Heart left ventricle (tissue), 13 donors: ENCODE results near the gene NR1D1.

Experiments
- CTCF ChIP-seq, 12 donors: fragments of 200-600 bp; sonication (generic) in 4 of 12; IDR thresholded peaks; one replicate each; pipeline versions ENCODE4 v1.5.0 to v1.8.0; 2018 to 2022; ENCODE audit warnings: antibody characterized with exemption in 12 of 12, mild to moderate bottlenecking in 5 of 12
- POLR2A ChIP-seq, 2 donors: fragments of 450-650 bp; IDR thresholded peaks; one replicate each; pipeline ENCODE4 v1.6.1; 2017; ENCODE audit warnings: antibody characterized with exemption in 2 of 2, mild to moderate bottlenecking in 2 of 2, moderate library complexity in 2 of 2
- donor health status: ischemic (EF 13 %, LVEDD 7.1; RV severe dilation, severe dysfunction).
- donor health status: DM: no; HTN: yes; CAD: no.
- donor health status: DM: no; HTN: no; CAD: no.
- donor health status: ischemic (EF 25% LVEDD 6.9; RV normal size, moderate dysfunction).
- donor health status: ischemic (EF 25% LVEDD 5.7; RV mildly dilated, moderate dysfunction).
- donor health status: ischemic (EF 35%, LVEDD 5.7; RV mildly dilated, moderate dysfunction).
- donor health status: nonischemic (EF 11% LVEDD 7.7; RV severe dilation, severe dysfunction).
- donor health status: DM: yes; HTN: yes; CAD: no.
- donor health status: PGD.
- donor health status: ischemic (EF 29% LVEDD 5.4; RV normal size, mild dysfunction).
- donor health status: nonischemic (EF 23%, LVEDD 6.1; RV moderate dilation, normal function).

GRCh38 chr17:40122999-40123810 is 22.8 kb upstream of the NR1D1 start:
- TF ChIP-seq CTCF (IDR thresholded peaks at IDR 0.05) = no peak
- TF ChIP-seq POLR2A (IDR thresholded peaks at IDR 0.05) = no peak
